ELR (cell line): ENCODE data around the gene RNF114.
"Not testable (repeated sequence)": the region's sequence is repeated elsewhere in the genome, so short reads cannot be mapped to it uniquely, and the experiment has no call there.

Source experiments
- DNase-seq: peaks from one replicate; pipeline ENCODE4 v3.0.0-alpha.2; 2015; ENCODE audit warnings: low read depth

RNF114 gene

DNA sequence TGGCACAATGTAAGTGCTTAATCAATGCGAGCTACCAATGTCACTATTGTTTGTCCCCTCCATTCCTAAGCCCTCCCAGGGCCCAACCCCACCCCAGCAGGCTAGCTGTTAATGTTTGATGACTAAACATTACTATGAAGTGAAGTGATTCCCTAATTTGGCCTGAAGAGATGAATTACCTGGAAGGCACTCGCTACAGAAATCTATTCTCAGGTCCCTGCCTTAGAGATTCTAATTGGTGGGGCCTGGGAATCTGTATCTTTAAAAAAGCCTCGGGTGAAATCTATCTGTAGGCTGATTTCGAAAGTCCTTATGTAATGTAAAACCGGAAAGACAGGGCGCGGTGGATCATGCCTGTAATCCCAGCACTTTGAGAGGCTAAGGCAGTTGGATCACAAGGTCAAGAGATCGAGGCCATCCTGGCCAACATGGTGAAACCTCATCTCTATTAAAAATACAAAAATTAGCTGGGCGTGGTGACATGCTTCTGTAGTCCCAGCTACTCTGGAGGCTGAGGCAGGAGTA lies 29.6 kb downstream of the RNF114 start:
- no peak for DNase-seq

DNA sequence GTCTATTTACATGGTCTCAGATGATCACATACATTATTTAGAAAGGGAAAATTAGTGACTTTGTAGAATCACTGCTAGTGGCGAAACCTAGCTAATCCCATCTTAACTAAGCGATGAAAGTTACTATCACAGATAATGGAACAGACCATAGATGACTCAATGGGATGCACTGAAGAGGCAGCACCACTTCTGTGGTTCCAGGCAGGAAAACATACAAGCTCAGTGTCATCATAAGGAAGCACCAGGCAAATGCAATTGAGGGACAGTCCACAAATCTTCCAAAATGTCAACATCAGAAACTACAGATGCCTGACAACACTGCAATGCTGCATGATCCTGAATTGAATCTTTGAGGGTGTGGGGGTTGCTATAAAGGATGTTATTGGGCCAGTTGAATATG lies 30.7 kb downstream of the RNF114 start:
- no peak for DNase-seq

DNA sequence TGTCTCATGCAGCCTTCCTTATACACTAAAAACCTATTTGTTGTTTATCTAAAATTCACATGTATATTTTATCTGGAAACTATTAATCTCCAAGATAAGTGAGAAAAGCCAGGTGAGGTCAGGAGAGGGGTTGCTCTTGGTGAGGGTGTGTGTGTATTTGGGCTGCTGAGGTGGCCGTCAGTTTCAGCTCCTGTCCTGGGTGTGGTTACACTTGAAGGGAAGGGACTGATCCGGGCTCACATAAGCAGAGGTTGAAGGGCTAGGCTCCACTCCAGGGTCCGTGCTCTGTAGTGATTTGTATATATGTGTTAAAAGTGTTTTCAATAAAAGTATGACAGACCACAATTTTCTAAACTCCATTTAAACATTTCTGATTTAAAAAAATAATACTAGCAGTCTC lies 33.0 kb downstream of the RNF114 start:
- no peak for DNase-seq

DNA sequence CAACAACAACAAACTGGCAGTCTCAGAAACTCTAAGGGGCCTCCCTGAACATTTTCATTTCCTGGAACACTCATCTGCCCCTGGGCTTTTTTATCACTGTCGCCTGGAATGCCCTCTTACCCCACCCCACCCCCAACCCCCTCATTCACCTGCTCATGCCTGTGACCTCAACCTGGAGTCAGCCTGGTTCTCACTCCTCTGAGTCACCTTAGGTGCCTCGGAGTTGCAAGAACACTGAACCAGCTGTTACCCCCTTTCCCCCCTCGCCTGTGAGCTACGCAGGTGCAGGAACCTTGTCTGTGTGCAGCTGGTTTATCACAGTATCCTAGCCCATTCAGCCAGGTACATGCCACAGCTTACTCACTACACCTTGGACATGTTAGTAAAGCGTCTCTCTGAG lies 33.7 kb downstream of the RNF114 start:
- DNase-seq, result no peak

DNA sequence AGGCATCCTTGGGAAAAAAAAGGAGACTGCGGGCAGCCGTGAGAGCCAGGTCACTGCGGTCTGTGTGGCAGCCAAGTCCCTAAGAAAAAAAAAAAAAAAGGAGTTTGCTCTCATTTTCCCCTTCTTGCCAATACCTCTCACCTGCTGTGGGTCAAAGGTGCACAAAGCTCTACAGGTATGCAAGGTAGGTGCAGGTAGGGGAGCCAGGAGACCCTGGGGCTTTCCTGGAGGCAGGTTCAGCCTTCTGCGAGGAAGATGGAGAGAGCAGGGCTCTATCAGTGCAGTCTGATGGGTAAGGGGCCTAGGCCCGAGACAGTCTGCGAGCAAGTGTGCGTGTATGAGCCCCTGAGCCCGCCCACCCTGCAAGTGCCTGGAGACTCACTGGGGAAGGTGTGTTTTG lies 34.3 kb downstream of the RNF114 start:
- DNase-seq, result no peak

DNA sequence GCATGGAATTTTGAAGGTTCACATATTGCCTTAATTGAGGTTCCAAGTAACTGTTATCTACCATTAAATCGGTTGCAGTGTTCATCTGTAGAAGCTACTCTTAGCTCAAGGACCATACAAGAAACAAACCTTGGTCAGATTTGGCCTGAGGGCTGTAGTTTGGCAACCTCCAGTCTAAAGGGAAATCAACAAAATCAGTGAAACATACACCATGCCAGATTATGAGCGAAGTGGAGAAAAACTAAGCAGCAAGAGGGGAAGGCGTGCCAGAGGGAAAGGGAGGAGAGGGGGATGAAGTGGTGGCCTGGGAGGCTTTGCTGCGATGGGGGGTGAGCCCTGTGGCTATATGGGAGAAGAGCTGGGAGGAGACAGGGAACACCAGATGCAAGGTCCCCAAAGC lies 37.8 kb downstream of the RNF114 start:
- no peak for DNase-seq

DNA sequence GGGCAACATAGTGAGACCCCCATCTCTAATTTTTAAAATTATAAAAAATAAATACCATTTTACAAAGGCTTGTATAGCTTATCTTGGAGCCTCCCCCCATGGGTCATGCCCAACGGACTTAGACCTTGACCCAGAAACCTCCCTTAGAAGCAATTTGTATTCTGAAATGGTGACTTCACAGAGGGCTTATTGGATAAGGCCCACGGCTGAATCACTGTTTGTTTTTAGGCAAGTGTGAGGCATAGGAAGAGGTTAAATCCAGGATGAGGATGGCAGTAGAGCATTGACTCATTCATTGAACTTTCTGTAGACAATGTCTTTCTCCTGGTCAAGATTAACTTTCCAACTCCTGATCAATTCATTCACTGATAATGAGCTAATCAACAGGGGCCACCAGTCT lies 40.3 kb downstream of the RNF114 start:
- peak; percentile 85 for DNase-seq

DNA sequence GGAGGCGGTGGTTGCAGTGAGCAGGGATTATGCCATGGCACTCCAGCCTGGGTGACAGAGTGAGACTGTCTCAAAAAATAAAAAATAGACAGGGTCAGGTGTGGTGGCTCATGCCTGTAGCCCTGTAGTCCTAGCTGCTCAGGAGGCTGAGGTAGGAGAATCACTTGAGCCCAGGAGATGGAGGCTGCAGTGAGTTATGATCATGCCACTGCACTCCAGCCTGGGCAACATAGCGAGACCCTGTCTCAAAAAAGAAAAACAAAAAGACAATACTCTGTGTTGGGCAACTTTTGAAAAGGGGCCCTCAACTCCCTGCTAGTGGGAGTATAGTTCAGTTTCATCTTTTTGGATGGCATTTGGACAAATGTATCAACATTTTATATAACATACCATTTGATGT lies 41.5 kb downstream of the RNF114 start:
- DNase-seq, result not testable (repeated sequence)

DNA sequence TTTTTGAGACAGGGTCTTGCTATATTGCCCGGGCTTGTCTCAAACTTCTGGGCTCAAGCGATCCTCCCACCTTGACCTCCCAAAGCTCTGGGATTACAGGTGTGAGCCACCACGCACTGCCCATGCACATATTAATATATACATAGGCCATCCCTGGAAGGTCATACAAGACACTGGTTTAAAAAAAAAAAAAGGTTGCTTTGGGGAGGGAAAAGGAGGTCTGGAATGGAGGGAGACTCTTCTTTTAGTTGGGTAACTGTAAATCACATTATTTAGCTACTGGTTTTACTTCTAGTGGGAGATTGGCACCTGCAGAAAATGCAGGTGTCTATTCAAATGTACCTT lies 42.5 kb downstream of the RNF114 start:
- no peak for DNase-seq

DNA sequence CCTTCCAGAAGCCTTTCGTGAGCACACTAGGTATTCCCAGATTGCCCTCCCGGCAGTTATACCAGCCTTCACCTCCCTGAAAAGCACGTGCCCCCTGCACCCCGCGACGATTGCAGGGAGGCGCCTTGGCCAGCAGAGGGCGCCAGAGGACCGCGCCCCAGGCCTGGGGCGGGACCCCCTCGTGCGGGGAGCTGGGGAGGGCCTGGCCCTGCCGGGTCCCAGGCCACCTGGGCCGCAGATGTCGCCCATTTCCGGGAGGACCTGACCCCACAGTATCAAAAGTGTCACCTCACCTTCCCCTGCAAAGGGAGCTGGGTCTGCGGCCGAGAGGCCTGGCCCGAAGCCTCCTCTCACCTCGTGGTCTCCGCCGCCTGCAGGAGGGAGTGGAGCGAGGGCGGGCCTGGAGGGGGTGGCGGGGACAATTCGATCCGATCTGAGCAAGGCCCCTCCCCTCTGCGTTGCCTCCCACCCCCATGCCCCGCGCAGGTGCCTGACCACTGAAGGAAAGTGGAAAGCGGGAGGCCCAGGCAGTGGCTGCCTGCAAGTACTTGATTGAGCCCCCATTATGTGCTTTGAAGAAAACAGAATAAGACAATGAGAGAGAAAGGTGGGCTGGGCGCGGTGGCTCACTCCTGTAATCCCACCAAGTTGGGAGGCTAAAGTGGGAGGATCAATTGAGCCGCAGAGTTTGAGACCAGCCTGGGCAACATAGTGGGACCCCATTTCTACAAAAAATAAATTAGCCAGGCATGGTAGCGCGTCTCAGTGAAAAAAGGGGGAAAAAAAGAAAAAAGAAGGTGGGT lies 43.0 kb downstream of the RNF114 start:
- peak; percentile 60 for DNase-seq

DNA sequence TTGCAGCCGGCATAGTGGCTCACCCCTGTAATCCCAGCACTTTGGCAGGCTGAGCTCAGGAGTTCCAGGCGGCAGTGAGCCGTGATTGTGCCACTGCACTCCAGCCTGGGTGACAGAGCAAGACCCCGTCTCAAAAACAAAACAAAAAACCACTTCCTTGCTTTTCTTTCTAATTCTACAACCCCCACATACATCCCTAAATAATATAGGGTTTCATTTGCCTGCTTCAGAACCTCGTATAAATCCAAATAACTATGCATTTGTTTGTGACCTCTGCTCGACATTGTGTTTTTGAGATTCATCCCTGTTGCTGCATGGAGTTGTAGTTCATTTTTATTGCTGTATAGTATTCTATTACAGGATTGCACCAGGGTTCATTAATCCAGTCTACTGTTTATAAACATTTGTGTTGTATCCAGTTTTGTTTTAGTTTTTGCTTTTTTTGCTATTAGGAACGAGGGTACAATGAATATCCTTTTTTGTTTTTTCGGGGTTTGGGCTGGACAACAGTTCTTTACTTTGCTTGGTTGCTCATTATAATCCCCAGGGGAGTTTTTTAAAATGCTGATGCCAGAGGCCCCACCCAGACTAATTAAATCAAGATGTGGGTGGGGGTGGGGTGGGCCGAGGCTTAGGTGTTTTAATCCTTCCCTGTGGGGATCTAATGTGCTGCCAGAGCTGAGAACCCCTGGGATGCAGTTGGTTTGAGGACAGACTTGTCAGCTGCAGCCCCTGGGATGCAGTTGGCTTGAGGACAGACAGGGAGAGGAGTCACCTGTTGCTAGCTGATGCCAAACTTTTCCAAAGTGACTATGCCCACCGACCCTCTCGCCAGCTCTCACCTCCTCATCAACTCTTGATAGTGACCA lies 44.2 kb downstream of the RNF114 start:
- DNase-seq, result no peak

DNA sequence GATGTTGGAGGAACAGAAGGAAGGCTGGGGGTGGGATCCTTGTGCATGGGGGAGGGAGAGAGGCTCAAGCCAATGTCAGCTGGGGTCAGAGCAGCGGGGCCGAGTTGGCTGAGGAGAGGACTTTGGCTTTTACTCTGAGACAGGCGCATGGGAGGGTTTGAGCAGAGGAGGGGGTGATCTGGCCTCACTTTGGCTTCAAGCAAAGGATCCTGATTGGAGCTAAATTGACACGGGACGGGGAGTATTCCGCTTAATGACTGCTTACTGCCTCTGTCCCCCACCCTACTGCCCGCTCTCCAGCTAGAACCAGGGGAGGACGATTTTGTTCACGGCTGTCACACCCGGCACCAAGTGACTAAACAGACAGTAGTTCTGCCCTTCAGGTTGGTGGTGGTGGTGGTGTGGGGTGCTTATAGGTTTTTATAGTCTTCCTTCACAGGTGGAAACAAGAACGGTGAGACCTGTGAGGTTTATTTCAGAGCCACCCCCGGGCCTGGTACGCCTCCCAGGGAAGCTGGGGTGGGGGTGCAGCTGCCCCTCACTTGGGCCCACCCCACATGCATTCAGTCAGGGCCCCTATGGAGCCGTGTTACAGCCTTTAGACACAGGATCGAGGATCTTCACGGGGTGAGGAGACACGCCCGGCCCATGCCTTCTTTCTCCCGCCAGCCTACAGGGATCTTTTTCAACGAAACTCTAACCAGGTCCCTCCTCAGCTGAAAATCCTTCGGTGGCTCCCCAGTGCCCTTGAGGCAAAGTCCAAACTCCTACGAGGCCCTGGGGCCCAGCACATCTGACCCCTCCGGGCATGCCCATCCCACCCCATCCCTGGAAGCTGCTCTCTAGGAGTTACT lies 45.2 kb downstream of the RNF114 start:
- no peak for DNase-seq

DNA sequence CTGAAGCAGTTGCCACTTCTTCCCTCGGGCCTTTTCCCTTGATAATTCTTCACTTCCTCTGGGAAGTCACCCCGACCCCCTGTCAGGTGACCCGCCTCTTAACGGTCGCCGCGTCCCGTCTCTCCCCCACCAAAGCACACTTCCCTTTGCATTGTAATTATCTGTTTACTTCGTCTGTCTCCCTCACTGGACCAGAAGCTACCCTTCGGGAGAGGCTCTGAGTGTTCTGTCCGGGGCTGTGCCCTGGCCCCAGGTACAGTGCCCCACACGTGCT lies 45.8 kb downstream of the RNF114 start:
- no peak for DNase-seq

DNA sequence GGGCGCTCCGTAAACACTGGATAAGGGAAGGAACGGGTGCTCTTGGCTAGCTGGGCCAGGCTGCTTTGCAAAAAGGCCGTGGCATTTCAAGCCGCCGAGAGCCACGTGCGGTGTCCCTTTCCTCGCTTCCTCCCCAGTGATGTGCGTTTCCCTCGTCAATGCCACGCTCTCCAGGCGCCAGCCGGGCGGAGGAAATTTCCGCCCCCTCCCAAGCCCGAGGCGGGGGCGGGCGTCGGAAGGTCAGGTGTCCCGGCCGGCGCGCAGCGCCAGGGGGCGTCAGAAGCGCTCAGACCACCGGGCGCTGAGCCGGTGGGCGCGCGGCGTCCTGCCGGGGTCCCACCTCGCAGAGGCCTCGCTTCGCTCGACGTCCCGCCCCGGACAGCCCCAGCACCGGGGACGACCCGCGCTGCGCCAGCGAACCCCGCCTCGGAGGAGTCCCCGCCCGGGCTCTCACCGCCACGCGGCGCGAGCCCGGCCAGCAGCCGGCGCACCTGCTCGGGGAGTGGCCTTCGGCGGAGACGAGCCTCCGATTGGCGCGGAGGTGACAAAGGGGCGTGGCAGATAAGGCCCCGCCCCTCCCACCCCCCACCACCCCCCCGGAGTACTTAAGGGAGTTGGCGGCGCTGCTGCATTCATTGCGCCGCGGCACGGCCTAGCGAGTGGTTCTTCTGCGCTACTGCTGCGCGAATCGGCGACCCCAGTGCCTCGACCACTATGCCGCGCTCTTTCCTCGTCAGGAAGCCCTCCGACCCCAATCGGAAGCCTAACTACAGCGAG lies 46.3 kb downstream of the RNF114 start, which contains the start of gene SNAI1:
Gene SNAI1, plus strand, starts transcription at position 635 of the 777 bp plus-strand sequence. Its CDS starts 80 bp downstream, at position 715.
- peak; percentile 81 for DNase-seq

DNA sequence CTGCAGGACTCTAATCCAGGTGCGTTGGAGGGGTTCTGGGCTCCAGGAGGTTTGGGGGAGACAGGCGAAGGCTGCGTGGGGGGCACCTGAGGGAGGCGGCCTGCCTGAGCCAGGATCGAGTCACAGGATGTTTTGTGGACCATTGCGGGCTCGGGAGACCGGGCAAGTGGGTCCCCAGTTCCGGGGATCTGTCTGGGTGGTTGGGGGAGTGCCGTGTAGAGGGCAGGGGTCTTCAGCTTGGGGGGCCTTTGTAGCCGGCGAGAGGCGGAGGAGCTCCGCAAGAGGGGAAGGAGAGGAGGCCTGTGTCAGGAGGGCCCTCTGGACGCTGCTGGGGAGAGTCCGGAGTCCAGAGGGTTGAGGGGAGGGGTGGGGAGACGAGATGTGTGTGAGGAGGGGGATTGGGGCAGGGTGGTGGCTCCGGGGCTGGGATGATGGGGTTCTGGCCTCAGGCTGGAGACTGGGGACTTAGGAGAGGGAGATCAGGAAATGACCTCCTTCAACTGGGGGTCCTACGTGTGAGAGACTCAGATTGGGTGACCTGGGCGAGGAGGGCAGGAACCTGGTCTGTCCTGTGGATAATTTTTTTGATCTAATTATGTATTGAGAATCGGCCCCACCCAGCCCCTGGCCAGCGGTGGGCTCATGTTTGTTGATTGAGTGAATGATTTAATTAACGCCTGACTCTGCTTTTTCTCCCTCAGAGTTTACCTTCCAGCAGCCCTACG lies 47.1 kb downstream of the RNF114 start:
- no peak for DNase-seq

DNA sequence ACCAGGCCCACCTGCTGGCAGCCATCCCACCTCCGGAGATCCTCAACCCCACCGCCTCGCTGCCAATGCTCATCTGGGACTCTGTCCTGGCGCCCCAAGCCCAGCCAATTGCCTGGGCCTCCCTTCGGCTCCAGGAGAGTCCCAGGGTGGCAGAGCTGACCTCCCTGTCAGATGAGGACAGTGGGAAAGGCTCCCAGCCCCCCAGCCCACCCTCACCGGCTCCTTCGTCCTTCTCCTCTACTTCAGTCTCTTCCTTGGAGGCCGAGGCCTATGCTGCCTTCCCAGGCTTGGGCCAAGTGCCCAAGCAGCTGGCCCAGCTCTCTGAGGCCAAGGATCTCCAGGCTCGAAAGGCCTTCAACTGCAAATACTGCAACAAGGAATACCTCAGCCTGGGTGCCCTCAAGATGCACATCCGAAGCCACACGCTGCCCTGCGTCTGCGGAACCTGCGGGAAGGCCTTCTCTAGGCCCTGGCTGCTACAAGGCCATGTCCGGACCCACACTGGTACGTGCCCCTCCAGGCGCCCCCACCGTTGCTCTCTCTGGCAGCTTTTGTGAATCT lies 47.7 kb downstream of the RNF114 start:
- no peak for DNase-seq

DNA sequence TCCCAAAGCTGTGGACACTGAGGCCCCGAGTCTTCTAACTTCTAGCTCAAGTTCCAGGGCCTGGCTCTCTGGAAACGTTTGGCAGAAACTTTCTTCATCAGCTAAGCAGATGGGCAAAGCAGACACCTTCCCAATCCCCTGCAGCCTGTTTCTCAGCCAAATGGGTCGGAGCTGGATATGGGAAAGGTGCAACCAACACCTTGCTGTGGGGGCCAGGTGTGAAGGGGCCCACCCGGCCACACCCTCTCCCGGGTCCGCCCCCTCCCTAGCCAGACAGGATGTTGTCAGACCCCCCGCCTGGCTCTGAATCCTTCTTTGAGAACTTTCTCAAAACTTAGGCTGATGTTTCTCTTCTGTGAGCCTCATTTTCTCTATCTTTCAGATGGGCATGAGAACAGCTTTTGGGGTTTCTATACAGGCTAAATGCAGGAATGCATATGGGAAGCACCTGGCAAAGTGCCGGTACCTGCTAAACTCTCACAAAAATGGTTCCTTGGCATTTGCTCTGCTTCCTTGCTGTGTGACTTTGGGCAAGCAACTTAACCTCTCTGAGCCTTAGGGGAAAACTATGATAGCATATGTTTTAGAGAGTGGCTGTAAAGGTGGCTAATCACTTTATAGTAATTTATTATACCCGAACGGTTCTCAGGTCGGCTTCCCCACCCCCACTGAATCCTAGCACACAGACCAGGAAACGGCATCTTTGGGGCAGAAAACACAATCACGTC lies 48.4 kb downstream of the RNF114 start:
- DNase-seq, result no peak

DNA sequence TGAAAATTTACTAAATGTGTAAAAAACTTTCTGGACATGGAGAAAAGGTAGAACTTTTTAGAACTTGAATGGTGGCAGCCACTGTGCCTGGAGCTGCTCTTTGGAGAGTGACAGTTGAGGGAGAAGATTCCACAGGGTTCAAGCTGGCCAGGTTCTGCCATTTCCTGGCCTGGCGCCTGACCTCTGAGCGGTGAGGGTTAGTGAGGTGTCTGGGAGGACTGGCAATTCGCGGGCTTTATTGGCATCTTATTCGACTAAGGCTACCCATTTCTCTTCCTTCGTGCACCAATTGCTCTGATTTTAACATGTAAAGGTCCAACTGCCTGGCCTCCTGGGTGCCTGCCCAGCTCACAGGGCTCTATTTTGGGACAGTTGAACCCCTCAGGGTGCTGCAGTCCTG lies 49.0 kb downstream of the RNF114 start:
- no peak for DNase-seq

DNA sequence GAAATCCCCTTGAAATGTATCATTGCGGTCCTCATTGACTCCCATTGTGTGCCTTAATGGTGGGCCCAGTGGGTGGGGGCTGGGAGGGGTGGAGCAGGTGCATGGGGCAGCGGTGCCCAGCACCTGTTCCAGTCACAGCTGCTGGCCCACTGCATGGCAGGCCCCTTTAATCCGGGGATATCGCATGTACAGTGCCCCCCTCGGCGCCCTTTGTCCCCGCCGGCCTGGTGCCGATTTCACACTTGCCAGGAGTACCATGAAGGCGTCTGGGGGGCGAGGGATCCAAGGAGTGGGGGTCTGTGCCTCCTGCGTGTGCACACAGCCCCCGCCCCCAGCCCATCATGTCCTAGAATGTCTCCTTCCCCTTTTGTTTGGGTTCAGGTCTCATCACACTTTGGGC lies 49.4 kb downstream of the RNF114 start:
- DNase-seq, result no peak

DNA sequence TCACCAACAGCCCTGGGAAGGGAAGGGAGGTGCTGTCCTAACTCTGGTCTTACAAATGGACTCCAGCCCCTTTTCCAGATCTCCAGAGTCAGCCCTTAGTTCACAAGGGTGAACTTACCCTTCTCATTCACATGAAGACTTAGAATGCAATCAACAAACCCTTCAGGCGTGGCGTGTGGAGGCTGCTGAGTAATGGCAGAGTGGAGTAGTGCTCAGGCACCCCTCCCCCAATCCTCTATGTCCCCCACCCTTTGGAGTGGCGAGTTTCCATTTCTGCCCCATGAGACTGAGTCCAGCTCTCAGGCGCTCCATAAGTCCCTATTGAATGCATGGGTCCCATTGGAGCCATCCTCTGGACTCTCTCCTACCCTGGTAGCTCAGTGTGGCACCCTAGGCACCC lies 49.9 kb downstream of the RNF114 start:
- no peak for DNase-seq
